Measurements from ENCODE around the gene TOM1L2.
"Not testable (repeated sequence)": the region's sequence is repeated elsewhere in the genome, so short reads cannot be mapped to it uniquely, and the experiment has no call there.

The TOM1L2 gene

DNA sequence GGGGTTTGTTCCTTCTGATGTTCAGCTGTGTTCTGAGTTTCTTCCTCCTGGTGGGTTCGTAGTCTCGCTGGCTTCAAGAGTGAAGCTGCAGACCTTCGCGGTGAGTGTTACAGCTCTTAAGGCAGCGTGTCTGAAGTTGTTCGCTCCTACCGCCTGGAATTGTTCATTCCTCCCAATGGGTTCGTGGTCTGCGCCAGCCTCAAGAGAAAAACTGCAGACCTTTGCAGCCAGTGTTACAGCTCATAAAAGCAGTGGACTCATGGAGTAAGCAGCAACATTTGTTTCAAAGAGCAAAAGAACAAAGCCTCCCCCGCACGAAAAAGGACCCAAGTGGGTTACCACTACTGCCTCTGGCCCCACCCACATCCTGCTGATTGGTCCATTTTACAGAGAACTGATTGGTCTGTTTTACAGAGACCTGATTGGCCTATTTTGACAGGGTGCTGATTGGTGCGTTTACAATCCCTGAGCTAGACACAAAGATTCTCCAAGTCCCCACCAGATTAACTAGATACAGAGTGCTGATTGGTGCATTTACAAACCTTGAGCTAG, 16.3 kb downstream of the TOM1L2 start:
- not testable (repeated sequence) for H3K27ac ChIP-seq (ENCODE audit: low read depth, low read length)

DNA sequence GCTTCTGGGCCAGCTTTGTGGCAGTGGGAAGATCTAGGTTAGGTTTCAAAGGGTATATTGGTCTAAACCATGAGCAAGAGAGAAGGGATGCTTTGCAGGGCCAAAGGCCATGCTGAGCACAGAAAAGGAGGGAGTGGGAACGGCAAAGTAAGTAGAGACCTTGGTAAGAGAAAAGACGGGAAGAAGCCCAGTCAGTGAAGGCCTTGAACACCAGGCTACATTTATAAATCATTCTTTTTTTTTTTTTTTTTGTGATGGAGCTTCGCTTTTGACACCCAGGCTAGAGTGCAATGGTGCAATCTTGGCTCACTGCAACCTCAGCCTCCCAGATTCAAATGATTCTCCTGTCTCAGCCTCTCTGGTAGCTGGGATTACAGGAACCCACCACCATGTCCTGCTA, 18.1 kb downstream of the TOM1L2 start:
- Histone ChIP-seq H3K27me3 (ENCODE audit: control insufficient read depth, insufficient read depth, low read length) (no peaks in the 10 kb centered on the region), H3K9ac (ENCODE audit: low read depth, low read length) (no peak overlapping the region), H3K4me1 (ENCODE audit: control insufficient read depth, insufficient read depth, low read length) (peaks cover 15% of the 10 kb centered on the region; the same call in 1 of the 2 replicates), H3K36me3 (ENCODE audit: control insufficient read depth, insufficient read depth, low read length) (no peaks in the 10 kb centered on the region), H3K9me3 (ENCODE audit: control insufficient read depth, insufficient read depth, low read length) (no peaks in the 10 kb centered on the region), H3K27ac (ENCODE audit: low read depth, low read length) (no peak overlapping the region), H3K4me3 (ENCODE audit: low read depth, low read length) (no peak overlapping the region)

More for the DNA sequence above, 16.3 kb downstream of the TOM1L2 start:
- H3K4me1 ChIP-seq (ENCODE audit: control insufficient read depth, insufficient read depth, low read length), result peaks cover 11% of the 10 kb centered on the region; the same call in 1 of the 2 replicates
- H3K4me3 ChIP-seq (ENCODE audit: low read depth, low read length); H3K27me3 ChIP-seq (ENCODE audit: control insufficient read depth, insufficient read depth, low read length); H3K9me3 ChIP-seq (ENCODE audit: control insufficient read depth, insufficient read depth, low read length); H3K9ac ChIP-seq (ENCODE audit: low read depth, low read length); H3K36me3 ChIP-seq (ENCODE audit: control insufficient read depth, insufficient read depth, low read length): not testable (repeated sequence)

DNA sequence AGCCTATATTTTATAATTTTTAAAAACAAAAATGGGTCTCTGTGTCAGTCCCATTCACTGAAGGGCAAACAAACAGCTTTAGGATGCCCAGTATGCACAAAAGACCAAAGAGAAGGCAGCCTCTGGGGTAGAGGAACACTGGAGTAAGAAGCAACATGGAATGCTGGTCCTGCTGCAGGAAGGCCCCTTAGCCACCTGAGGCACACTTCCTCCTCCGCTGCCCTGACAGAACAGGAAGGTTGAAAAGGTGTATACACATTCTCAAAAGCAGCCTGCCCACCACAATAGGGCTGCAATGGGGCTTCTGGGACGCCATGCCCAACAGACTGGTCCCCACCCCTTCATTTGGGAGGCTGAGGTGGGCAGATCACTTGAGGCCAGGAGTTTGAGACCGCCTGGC, 19.5 kb downstream of the TOM1L2 start:
- no peak overlapping the region for H3K9ac ChIP-seq (ENCODE audit: low read depth, low read length)
- no peaks in the 10 kb centered on the region for H3K36me3 ChIP-seq (ENCODE audit: control insufficient read depth, insufficient read depth, low read length)
- 0 out of 2 replicates have a peak, but pooled peaks cover 5% of the 10 kb centered on the region for H3K4me1 ChIP-seq (ENCODE audit: control insufficient read depth, insufficient read depth, low read length)

DNA sequence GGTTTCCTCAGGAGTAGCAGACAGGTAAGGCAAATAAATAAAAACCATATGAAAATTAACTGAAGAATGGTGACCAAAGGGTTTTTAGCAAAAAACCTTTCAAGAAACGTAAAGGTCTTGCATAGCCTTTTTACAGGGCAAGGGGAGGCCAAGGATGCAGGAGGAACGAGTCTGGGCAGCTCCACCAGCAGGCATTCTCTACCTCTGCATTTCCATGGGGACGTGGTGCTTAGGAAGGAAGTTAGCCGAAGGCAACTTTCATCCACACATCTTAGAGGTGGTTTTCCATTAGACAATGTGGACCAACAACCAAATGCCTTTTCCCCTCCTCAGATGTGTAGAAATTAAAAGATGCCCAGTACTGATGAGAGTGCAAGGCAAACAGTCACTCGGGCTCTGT, 20.7 kb downstream of the TOM1L2 start:
- Histone ChIP-seq H3K27me3 (ENCODE audit: control insufficient read depth, insufficient read depth, low read length) (no peaks in the 10 kb centered on the region), H3K9me3 (ENCODE audit: control insufficient read depth, insufficient read depth, low read length) (no peaks in the 10 kb centered on the region), H3K27ac (ENCODE audit: low read depth, low read length) (no peak overlapping the region), H3K4me1 (ENCODE audit: control insufficient read depth, insufficient read depth, low read length) (0 out of 2 replicates have a peak, but pooled peaks cover 5% of the 10 kb centered on the region), H3K36me3 (ENCODE audit: control insufficient read depth, insufficient read depth, low read length) (no peaks in the 10 kb centered on the region), H3K9ac (ENCODE audit: low read depth, low read length) (no peak overlapping the region), H3K4me3 (ENCODE audit: low read depth, low read length) (no peak overlapping the region)

More for the DNA sequence above, 19.5 kb downstream of the TOM1L2 start:
- Histone ChIP-seq H3K4me3 (ENCODE audit: low read depth, low read length) (no peak overlapping the region), H3K9me3 (ENCODE audit: control insufficient read depth, insufficient read depth, low read length) (no peaks in the 10 kb centered on the region), H3K27me3 (ENCODE audit: control insufficient read depth, insufficient read depth, low read length) (no peaks in the 10 kb centered on the region), H3K27ac (ENCODE audit: low read depth, low read length) (no peak overlapping the region)

DNA sequence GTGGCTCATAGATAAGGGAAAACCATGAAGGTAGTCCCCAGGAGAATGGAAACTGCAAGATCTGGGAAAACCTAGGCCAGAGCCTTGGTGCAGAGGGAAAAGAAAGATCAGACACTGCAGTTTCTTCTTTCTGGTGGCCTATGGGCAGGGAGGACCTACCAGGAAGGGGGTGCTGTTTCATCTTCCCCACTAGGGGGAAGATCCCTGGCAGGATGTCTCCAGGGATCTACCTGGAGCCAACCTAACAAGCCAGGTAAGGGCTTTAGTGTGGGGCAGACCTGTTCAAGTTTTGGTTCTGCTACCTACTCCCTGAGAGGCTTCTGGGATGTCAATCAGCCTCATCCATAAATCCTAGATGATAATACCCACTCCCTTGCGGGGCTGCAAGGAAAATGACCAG, 21.4 kb downstream of the TOM1L2 start:
- Histone ChIP-seq H3K9ac (ENCODE audit: low read depth, low read length) (no peak overlapping the region), H3K4me1 (ENCODE audit: control insufficient read depth, insufficient read depth, low read length) (0 out of 2 replicates have a peak, but pooled peaks cover 5% of the 10 kb centered on the region), H3K27ac (ENCODE audit: low read depth, low read length) (no peak overlapping the region), H3K4me3 (ENCODE audit: low read depth, low read length) (no peak overlapping the region), H3K9me3 (ENCODE audit: control insufficient read depth, insufficient read depth, low read length) (no peaks in the 10 kb centered on the region), H3K27me3 (ENCODE audit: control insufficient read depth, insufficient read depth, low read length) (no peaks in the 10 kb centered on the region), H3K36me3 (ENCODE audit: control insufficient read depth, insufficient read depth, low read length) (no peaks in the 10 kb centered on the region)

DNA sequence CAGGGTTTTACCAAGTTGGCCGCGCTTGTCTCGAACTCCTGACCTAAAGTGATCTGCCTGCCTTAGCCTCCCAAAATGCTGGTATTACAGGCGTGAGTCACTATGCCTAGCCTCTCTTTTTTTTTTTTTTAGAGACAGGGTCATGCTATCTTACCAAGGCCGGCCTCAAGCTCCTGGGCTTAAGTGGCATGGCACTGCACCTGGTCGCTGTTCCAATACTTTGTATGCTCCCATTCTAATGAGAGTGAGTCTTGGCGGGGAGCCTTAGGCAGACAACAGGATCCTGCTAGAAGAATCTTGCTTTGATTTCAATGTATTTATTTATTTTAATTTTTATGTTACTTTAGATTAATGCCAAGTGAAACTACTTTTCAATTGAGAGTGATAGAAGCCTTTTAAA, 21.9 kb downstream of the TOM1L2 start:
- Histone ChIP-seq H3K4me3 (ENCODE audit: low read depth, low read length) (no peak overlapping the region), H3K27me3 (ENCODE audit: control insufficient read depth, insufficient read depth, low read length) (no peaks in the 10 kb centered on the region), H3K36me3 (ENCODE audit: control insufficient read depth, insufficient read depth, low read length) (no peaks in the 10 kb centered on the region), H3K9ac (ENCODE audit: low read depth, low read length) (no peak overlapping the region), H3K9me3 (ENCODE audit: control insufficient read depth, insufficient read depth, low read length) (no peaks in the 10 kb centered on the region), H3K27ac (ENCODE audit: low read depth, low read length) (no peak overlapping the region), H3K4me1 (ENCODE audit: control insufficient read depth, insufficient read depth, low read length) (0 out of 2 replicates have a peak, but pooled peaks cover 5% of the 10 kb centered on the region)

DNA sequence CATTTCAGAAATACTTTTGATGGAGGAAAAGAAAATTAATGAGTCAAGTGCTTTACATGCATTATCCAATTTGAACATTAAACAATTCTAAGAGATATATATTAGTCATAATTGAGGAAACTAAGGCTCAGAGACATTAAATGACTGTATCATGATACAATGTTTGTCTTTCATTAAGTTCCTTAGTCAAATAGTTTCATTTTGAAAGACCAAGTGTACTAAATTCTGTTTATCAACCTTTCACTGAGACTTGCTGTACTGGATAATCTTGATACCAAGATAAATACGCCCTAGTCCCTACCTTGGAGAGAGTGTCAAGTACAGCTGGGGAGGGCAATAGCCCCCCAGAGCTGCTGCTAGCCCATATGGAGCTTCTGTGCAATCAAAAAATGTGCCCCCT, 24.2 kb downstream of the TOM1L2 start:
- no peak overlapping the region for H3K27ac ChIP-seq (ENCODE audit: low read depth, low read length)
- no peak overlapping the region for H3K9ac ChIP-seq (ENCODE audit: low read depth, low read length)
- no peak overlapping the region for H3K4me3 ChIP-seq (ENCODE audit: low read depth, low read length)
- H3K27me3 ChIP-seq (ENCODE audit: control insufficient read depth, insufficient read depth, low read length), result no peaks in the 10 kb centered on the region
- H3K9me3 ChIP-seq (ENCODE audit: control insufficient read depth, insufficient read depth, low read length), result no peaks in the 10 kb centered on the region
- no peaks in the 10 kb centered on the region for H3K36me3 ChIP-seq (ENCODE audit: control insufficient read depth, insufficient read depth, low read length)
- peaks cover 15% of the 10 kb centered on the region for H3K4me1 ChIP-seq (ENCODE audit: control insufficient read depth, insufficient read depth, low read length)

DNA sequence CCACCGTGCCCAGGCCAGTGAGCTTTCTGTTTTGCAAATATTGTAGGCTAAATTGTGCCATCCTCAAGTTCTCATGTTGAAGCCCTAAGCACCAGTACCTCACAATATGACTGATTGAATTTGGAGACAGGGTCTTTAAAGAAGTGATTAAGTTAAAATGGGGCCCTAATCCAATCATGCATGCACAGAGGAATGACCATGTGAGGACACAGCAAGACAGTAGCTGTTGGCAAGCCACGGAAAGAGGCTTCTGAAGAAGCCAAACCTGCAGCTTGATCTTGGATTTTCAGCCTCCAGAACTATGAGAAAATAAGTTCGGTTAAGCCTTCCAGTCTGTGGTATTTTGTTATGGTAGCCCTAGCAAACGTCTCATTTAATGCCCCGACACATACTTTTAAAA, 24.9 kb downstream of the TOM1L2 start:
- Histone ChIP-seq H3K4me1 (ENCODE audit: control insufficient read depth, insufficient read depth, low read length) (peaks cover 21% of the 10 kb centered on the region), H3K9me3 (ENCODE audit: control insufficient read depth, insufficient read depth, low read length) (no peaks in the 10 kb centered on the region), H3K27ac (ENCODE audit: low read depth, low read length) (no peak overlapping the region), H3K36me3 (ENCODE audit: control insufficient read depth, insufficient read depth, low read length) (no peaks in the 10 kb centered on the region), H3K4me3 (ENCODE audit: low read depth, low read length) (no peak overlapping the region), H3K27me3 (ENCODE audit: control insufficient read depth, insufficient read depth, low read length) (no peaks in the 10 kb centered on the region), H3K9ac (ENCODE audit: low read depth, low read length) (no peak overlapping the region)

DNA sequence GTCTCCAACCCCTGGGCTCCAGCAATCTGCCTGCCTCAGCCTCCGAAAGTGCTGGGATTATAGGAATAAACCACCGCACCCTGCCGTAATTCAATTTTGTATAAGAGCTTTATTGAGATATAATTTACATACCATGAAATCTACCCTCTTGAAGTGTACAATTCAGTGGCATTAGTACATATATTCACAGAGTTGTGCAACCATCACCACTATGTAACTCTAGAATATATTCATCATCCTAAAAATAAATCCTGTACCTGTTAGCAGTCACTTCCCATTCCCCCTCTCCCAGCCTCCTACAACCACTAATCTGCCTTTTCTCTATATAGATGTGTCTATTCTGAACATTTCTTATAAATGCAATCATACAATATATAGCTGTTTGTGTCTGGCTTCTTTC, 26.1 kb downstream of the TOM1L2 start:
- Histone ChIP-seq H3K9ac (ENCODE audit: low read depth, low read length) (no peak overlapping the region), H3K4me3 (ENCODE audit: low read depth, low read length) (no peak overlapping the region), H3K36me3 (ENCODE audit: control insufficient read depth, insufficient read depth, low read length) (no peaks in the 10 kb centered on the region), H3K4me1 (ENCODE audit: control insufficient read depth, insufficient read depth, low read length) (peaks cover 26% of the 10 kb centered on the region), H3K27ac (ENCODE audit: low read depth, low read length) (no peak overlapping the region), H3K27me3 (ENCODE audit: control insufficient read depth, insufficient read depth, low read length) (no peaks in the 10 kb centered on the region), H3K9me3 (ENCODE audit: control insufficient read depth, insufficient read depth, low read length) (no peaks in the 10 kb centered on the region)

DNA sequence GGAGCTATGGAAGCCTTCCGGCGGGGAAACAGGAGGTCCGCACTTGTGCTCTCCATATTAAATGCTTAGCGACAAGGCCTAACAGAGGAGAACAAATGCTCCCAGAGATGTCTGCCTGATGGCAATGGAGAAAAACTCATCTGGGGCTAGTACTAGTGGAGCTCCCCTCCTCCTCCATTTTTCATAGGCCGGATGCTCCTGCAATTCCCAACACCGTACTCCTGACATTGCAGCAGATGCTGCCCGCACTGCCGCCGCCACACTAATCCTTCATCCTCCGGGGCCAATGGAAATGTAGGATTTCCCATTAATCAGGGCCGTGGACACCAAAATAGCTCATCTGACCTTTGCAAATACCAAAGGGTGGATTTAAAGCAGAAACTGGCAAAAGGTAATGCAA, 27.5 kb downstream of the TOM1L2 start:
- Histone ChIP-seq H3K4me1 (ENCODE audit: control insufficient read depth, insufficient read depth, low read length) (peaks cover 29% of the 10 kb centered on the region), H3K4me3 (ENCODE audit: low read depth, low read length) (no peak overlapping the region), H3K27me3 (ENCODE audit: control insufficient read depth, insufficient read depth, low read length) (no peaks in the 10 kb centered on the region), H3K9me3 (ENCODE audit: control insufficient read depth, insufficient read depth, low read length) (no peaks in the 10 kb centered on the region), H3K27ac (ENCODE audit: low read depth, low read length) (no peak overlapping the region), H3K36me3 (ENCODE audit: control insufficient read depth, insufficient read depth, low read length) (no peaks in the 10 kb centered on the region), H3K9ac (ENCODE audit: low read depth, low read length) (no peak overlapping the region)

DNA sequence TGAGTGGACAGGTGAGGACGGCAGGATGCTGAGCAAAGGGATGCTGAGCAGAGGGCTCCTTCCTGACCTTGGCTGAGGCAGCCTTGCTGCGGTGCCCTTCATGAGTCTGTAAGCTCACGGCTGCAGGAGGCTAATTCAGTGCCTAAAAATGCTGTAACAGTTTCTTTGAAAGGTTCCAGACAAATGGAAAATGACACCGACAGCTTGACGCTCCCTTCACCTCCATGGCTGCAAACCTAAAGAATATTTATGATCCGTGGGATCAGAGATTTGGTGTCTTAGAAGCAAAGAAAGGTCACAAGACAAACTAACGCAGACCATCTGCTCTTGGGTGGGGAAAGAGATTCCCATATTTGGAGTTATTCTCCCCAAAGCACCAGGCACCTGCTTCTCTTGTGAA, 28.0 kb downstream of the TOM1L2 start:
- Histone ChIP-seq H3K27me3 (ENCODE audit: control insufficient read depth, insufficient read depth, low read length) (no peaks in the 10 kb centered on the region), H3K36me3 (ENCODE audit: control insufficient read depth, insufficient read depth, low read length) (no peaks in the 10 kb centered on the region), H3K27ac (ENCODE audit: low read depth, low read length) (no peak overlapping the region), H3K9me3 (ENCODE audit: control insufficient read depth, insufficient read depth, low read length) (no peaks in the 10 kb centered on the region), H3K9ac (ENCODE audit: low read depth, low read length) (no peak overlapping the region), H3K4me3 (ENCODE audit: low read depth, low read length) (no peak overlapping the region), H3K4me1 (ENCODE audit: control insufficient read depth, insufficient read depth, low read length) (peaks cover 29% of the 10 kb centered on the region)

Data from HUES48 (cell line).